ENCODE data around the gene COA3.

- TF ChIP-seq POLR2A (IDR thresholded peaks at IDR 0.05; ENCODE audit: low read depth, low read length) (no peak), TAF1 (IDR thresholded peaks at IDR 0.05; ENCODE audit: low read depth, low read length) (no peak), PAX5 (IDR thresholded peaks at IDR 0.05; ENCODE audit: insufficient read depth, low read length, severe bottlenecking) (no peak), POLR2AphosphoS5 (IDR thresholded peaks at IDR 0.05; ENCODE audit: low read depth, low read length) (no peak), SPI1 (IDR thresholded peaks at IDR 0.05; ENCODE audit: low read depth, low read length) (no peak), POU2F2 (IDR thresholded peaks at IDR 0.05; ENCODE audit: low read depth, low read length) (no peak)
Observed at GRCh38 chr17:42783791-42784138, 14.7 kb downstream of the COA3 start.

Measured in GM12891 (cell line).